ENCODE results near the gene FRAS1. TPM values are rescaled to one million over a fixed set of nuclear protein-coding genes. Genes with fewer than 3 reads are reported as not detected.

FRAS1 gene
- total RNA-seq, 6 experiments from 2014 or later = 0.12 to 1.5 (median 0.45) TPM

GRCh38 chr4:78517050-78517652 is 460.0 kb downstream of the FRAS1 start:
- Histone ChIP-seq H3K27ac (no peak overlapping the region), H3K27me3 (no peaks in the 10 kb centered on the region), H3K9me3 (no peaks in the 10 kb centered on the region), H3K4me3 (no peak overlapping the region), H3K36me3 (no peaks in the 10 kb centered on the region), H3K4me1 (no peaks in the 10 kb centered on the region)
- TF ChIP-seq POLR2A (IDR thresholded peaks at IDR 0.05) (no peak), CTCF (IDR thresholded peaks at IDR 0.05) (peak; percentile 50 to 64 (median 58))
- ATAC-seq = peak; percentile 43 to 70 (median 61)
- 6% methylated on average over 3 of the region's 3 CpGs for WGBS (ENCODE audit: insufficient coverage, low coverage, low lambda C conversion rate, missing lambda C conversion rate)
- intact Hi-C loops (cut with DNase I) = loop anchor here in 1 of 2 donors (10.0 kb wide), 1 partner anchor 562 kb away; no protein-coding TSS in a partner anchor
- no peak for DNase-seq

GRCh38 chr4:78518561-78518960 is 461.4 kb downstream of the FRAS1 start:
- no peaks in the 10 kb centered on the region for H3K27me3 ChIP-seq
- no peaks in the 10 kb centered on the region for H3K9me3 ChIP-seq
- H3K4me1 ChIP-seq = no peaks in the 10 kb centered on the region
- DNase-seq (no peak), ATAC-seq (peak in 1 of 4 donors; percentile 30)
- WGBS (ENCODE audit: insufficient coverage, low coverage, low lambda C conversion rate, missing lambda C conversion rate) = 34% methylated on average over 2 of the region's 3 CpGs
- no peak overlapping the region for H3K27ac ChIP-seq
- no peak overlapping the region for H3K4me3 ChIP-seq
- intact Hi-C loops (cut with DNase I) = loop anchor here in 1 of 2 donors (10.0 kb wide), 1 partner anchor 564 kb away; no protein-coding TSS in a partner anchor
- H3K36me3 ChIP-seq = no peaks in the 10 kb centered on the region
- TF ChIP-seq POLR2A (IDR thresholded peaks at IDR 0.05) (no peak), CTCF (IDR thresholded peaks at IDR 0.05) (no peak)

GRCh38 chr4:78519962-78520361 is 462.8 kb downstream of the FRAS1 start:
- ATAC-seq = no peak
- H3K27me3 ChIP-seq = no peaks in the 10 kb centered on the region
- DNase-seq = no peak
- 63% methylated on average over 3 of the region's 3 CpGs for WGBS (ENCODE audit: insufficient coverage, low coverage, low lambda C conversion rate, missing lambda C conversion rate)
- intact Hi-C loops (cut with DNase I) = loop anchor here in 1 of 2 donors (10.0 kb wide), 1 partner anchor 565 kb away; no protein-coding TSS in a partner anchor
- no peaks in the 10 kb centered on the region for H3K9me3 ChIP-seq
- no peak overlapping the region for H3K27ac ChIP-seq
- no peak for TF ChIP-seq POLR2A (IDR thresholded peaks at IDR 0.05)
- no peak for TF ChIP-seq CTCF (IDR thresholded peaks at IDR 0.05)
- no peaks in the 10 kb centered on the region for H3K4me1 ChIP-seq
- no peak overlapping the region for H3K4me3 ChIP-seq
- H3K36me3 ChIP-seq = no peaks in the 10 kb centered on the region

DNA sequence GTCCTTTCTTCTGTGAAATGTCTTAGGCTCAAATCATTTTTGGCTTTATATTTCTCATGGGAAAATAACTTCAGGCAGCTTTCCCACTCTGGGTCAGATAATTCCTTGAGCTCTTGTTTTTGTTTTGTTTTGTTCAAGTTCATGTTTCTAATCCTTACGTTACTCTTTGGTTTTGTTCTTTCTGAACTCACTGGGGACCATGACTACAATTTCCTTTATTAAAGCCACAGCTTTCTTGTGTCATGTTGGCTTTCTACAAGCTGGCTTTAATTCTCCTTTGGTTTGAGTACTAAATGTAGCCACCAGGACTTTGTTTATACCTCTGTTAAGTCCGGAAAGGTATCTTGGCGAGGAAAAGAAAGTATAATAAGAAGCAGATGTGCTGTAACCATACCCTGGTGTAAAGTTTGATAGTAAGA is 463.7 kb downstream of the FRAS1 start:
- DNase-seq (no peak), ATAC-seq (no peak)
- TF ChIP-seq CTCF (IDR thresholded peaks at IDR 0.05) (no peak), POLR2A (IDR thresholded peaks at IDR 0.05) (no peak)
- H3K36me3 ChIP-seq = no peaks in the 10 kb centered on the region
- H3K9me3 ChIP-seq = no peaks in the 10 kb centered on the region
- H3K27ac ChIP-seq = no peak overlapping the region
- intact Hi-C loops (cut with DNase I) = no loop called here
- H3K4me3 ChIP-seq = no peak overlapping the region
- no peaks in the 10 kb centered on the region for H3K27me3 ChIP-seq
- 51% methylated on average over 3 of the region's 3 CpGs for WGBS (ENCODE audit: insufficient coverage, low coverage, low lambda C conversion rate, missing lambda C conversion rate)
- H3K4me1 ChIP-seq = no peaks in the 10 kb centered on the region

Data from right lobe of liver (tissue), 6 donors.